ENCODE results near the gene ALKBH4.
"Not testable (repeated sequence)": the region's sequence is repeated elsewhere in the genome, so short reads cannot be mapped to it uniquely, and the experiment has no call there.

ALKBH4 gene

GRCh38 chr7:102479209-102479584, 14.5 kb upstream of the ALKBH4 start:
- not testable (repeated sequence) for FAIRE-seq; DNase-seq (ENCODE audit: insufficient read length, low spot score)

DNA sequence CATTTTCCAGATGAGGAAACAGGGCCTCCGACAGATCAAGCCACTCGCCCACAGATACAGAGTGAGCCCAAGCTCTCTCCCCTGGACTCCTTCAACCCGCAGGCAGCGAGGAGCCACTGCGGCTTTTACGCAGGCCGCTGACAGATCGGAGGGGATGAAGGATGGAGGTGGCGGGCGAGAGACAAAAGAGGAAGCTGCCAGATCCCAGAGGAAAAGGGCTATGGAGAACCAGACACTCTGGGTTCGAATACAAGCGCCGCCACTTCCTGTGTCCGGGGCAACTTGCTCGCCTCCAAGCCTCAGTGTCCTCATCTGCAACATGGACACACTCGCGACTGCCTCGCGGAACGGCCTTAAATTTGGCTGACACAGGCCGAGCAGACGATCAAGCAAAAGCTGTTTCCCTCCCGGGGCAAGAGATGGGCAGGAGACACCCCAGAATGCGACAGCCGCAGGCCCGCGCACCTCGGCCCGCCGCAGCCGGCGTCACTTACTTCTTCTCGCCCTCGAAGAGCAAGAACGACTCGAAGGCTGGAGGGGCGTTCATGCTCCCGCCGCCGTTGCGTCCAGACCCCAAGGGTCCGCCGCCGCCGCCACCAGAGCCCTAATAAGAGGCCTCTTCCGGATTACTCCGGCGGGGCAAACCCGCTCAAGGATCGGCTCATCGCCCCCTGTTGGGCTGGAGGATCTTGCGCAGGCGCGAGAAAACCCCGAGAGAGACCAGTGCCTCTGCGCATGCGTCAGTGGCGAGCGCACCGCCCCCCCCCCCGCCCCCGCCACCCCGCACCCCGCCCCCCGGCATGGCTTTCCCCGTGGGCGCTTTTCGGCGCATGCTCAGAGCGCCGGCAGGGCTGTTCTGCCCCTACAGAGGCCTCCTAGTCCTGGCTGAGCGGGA, 13.9 kb upstream of the ALKBH4 start, which contains the start of gene POLR2J:
POLR2J (minus strand) TSS at position 609 of the 895 bp plus-strand sequence; CDS start at position 547, 62 bp downstream.
- FAIRE-seq; DNase-seq (ENCODE audit: insufficient read length, low spot score): not testable (repeated sequence)

GRCh38 chr7:102474736-102475435, 10.2 kb upstream of the ALKBH4 start:
- DNase-seq (ENCODE audit: insufficient read length, low spot score); FAIRE-seq: not testable (repeated sequence)

GRCh38 chr7:102474116-102474515, 9.5 kb upstream of the ALKBH4 start:
- DNase-seq (ENCODE audit: insufficient read length, low spot score); FAIRE-seq: not testable (repeated sequence)

DNA sequence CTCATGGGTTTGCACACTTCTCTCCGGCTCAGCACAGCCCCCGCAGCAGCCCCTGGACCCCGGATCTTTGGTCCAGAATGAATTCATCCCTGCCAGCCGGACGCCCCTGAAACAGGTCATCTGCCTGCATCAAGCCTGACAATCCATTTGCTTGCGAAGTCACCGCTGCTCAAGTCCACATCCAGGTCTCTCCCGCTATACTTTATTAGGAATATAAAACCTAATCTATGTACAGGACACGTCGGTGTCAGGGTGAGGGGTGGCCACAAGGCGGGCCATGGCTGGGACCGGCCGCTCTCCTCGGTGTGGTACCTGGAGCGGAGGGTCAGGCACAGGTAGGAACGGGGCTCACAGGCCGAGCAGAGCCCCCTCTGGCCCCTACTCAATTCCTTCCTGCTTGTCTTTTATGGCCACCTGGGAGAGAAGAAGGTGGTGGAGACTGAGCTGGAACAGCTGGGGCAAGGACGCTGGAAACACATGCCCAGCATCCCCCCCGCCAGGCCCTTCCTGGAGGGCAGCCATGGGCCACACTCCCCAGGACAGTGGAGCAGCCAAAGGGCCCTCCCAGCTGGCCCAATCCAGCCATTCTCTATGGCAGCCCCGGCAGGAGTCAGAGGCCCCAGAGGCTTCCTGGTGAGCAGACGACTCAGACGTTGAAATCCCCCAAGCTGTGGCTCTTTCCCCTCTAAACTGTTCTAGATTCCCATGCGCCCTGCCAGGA, 8.8 kb upstream of the ALKBH4 start:
- DNase-seq (ENCODE audit: insufficient read length, low spot score), result no peak
- no peak for FAIRE-seq

DNA sequence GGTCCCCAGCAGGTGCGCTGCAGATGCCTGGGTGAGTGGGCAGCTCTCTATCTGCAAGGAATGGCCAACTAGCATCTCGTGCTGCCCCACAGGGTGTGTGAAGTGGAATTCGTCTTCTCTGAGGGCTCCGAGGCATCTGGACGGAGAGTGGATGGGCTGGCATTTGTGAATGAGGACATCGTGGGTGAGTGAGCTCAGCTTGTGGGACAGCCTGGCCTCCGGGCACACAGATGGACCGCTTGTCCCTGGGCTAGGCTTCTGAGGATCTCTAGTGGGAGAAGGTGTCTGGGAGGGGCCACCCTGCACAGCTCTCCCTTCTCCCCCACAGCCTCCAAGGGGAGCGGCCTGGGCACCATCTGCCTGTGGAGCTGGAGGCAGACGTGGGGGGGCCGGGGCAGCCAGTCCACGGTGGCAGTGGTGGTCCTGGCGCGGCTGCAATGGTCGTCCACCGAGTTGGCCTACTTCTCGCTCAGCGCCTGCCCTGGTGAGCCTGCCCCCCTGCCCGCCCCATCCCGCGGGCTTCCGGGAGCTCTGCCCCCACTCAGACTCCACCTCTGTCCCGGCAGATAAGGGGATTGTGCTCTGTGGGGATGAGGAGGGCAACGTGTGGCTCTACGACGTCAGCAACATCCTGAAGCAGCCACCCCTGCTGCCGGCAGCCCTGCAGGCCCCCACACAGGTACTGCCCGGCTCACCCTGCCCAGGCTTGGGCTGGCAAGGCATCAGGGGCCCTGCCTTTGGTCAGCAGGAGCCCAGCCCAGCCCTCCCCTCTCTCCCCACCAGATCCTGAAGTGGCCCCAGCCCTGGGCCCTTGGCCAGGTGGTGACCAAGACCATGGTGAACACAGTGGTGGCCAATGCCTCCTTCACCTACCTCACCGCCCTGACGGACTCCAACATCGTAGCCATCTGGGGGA, 7.7 kb upstream of the ALKBH4 start:
- DNase-seq (ENCODE audit: insufficient read length, low spot score) (no peak), FAIRE-seq (no peak)

GRCh38 chr7:102471791-102472125, 7.1 kb upstream of the ALKBH4 start:
- no peak for DNase-seq (ENCODE audit: insufficient read length, low spot score)
- FAIRE-seq, result no peak

DNA sequence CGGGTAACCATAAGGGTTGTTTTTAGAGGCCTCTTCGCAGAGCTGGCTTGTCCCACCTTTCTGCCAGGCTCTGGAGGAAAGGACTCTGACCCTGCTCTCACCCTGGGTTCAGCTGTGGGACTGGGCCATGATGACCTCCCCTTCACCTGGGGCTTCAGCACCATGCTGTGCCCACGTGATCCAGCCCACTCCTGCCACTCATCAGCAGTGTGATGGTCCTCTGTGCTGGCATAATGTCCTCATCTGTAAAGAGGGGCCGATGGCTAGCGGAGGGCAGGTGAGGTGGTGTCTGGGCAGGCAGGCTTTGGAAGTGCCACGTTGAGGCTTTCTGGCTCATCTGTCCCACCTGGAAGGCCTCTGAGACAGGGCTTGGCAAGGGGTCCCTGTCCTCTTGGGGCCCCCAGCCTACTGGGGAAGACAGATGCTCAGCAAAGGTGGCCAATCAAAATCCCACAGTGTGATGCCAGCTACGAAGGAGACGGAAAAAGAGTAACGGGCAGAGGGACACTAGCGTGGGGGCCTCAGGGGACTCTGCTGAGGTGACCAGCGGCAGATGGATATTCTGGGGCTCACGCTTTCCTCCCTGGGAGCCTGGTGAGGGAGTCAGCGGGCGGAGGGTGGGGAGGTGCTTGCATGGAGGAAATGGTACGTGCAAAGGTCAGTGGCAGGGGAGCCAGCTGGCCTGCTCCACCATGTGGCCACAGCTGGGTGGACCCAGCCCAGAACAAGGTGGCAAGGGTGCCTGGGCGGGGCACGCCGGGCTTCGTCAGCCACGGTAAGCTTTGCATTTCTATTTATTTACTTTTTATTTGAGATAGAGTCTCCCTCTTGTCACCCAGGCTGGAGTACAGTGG, 5.5 kb upstream of the ALKBH4 start:
- no peak for FAIRE-seq
- DNase-seq (ENCODE audit: insufficient read length, low spot score), result no peak

DNA sequence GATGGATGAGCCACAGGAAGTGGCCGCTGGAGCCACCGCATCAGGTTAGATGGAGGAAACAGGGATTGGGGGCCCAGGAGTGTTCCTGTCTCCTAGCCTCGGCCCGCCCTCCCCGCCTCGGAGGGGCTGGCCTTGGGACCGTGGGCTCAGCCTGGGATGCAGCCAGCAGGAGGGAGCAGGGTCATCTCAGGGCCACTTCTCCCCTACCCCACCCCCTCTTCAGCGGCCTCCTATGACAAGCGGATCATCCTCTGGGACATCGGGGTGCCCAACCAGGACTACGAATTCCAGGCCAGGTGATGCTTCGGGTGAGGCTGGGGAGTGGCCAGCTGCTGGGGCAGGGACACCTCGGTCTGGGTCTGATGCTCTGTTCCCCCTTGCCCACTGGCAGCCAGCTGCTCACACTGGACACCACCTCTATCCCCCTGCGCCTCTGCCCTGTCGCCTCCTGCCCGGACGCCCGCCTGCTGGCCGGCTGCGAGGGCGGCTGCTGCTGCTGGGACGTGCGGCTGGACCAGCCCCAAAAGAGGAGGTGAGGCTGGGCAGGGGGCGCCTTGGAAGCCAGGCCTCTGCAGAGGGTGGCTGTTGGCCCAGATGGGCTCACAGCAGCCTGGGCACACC, 4.8 kb upstream of the ALKBH4 start:
- DNase-seq (ENCODE audit: insufficient read length, low spot score) (no peak), FAIRE-seq (no peak)

DNA sequence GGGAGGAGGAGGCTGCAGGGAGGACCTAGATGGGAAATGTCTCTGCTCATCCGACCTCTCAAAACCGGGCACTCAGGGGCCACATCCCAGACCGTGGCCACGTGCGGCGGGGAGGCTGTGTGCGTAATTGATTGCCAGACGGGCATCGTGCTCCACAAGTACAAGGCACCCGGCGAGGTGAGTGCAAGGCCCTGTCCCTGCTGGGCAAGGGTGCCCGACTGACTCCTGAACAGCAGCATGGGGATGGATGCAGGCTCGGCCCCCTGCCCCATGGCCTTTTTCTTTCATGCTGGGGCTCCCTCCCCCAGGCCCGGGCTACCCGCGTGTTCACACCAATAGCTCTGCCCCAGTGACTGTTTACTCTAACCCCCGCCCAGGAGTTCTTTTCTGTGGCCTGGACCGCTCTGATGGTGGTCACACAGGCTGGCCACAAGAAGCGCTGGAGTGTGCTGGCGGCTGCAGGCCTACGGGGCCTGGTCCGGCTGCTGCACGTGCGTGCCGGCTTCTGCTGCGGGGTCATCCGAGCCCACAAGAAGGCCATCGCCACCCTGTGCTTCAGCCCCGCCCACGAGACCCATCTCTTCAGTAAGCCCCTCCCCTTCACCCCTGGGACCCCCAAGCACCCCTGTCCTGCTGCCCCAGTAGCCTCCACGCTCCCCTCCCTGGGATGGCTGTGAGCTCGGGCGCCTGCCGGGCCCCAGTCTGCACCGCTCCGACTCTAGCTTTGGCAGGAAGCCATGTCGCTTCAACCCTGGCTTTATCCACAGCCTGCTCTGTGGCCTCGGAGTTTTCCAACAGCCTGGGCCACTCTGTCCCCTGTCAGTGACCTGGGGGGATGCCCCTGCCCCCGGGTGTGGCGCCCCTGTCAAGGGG, 4.1 kb upstream of the ALKBH4 start:
- DNase-seq (ENCODE audit: insufficient read length, low spot score), result no peak
- FAIRE-seq, result no peak

DNA sequence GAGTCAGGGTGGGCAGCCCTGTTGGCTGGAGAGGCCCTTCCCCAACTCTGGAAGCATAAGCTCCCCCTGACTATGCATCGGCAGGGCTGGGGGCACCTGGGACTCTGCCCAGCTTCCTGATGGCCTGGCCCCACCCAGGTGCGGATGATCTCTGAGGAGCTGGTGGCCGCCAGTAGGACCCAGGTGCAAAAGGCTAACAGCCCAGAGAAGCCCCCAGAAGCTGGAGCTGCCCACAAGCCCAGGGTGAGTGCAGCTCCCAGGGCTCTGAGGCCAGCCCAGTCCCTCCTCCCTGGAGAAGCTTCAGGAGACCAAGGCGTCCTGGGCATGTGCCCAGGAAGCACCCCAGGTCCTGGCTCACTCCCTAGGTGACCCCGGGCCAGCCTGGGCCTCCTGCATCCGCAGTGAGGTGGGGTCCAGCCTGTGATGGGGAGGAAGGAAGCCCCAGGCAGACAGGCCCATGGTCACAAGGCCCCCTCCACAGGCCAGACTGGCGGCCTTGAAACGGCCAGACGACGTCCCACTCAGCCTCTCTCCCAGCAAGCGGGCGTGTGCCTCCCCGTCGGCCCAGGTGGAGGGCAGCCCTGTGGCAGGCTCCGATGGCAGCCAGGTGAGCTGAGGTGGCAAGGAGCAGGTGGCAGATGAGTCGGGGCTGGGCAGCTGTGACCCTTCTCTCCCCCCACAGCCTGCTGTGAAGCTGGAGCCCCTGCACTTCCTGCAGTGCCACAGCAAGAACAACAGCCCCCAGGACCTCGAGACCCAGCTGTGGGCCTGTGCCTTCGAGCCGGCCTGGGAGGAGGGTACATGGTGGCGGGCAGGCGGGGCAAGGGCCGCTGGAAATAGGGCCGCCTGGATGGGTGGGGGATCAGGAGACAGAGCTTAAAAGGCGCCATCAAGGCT, 3.2 kb upstream of the ALKBH4 start:
- no peak for FAIRE-seq
- no peak for DNase-seq (ENCODE audit: insufficient read length, low spot score)

- no peak for DNase-seq (ENCODE audit: insufficient read length, low spot score)
- no peak for FAIRE-seq
Measured at GRCh38 chr7:102466097-102466496, 1.4 kb upstream of the ALKBH4 start.

- DNase-seq (ENCODE audit: insufficient read length, low spot score) (no peak), FAIRE-seq (no peak)
Measured at GRCh38 chr7:102463841-102464576, 654 bp downstream of the ALKBH4 start.

- no peak for DNase-seq (ENCODE audit: insufficient read length, low spot score)
- no peak for FAIRE-seq
Measured at GRCh38 chr7:102460467-102460866, 4.2 kb downstream of the ALKBH4 start.

GRCh38 chr7:102459221-102459844, 5.3 kb downstream of the ALKBH4 start:
- DNase-seq (ENCODE audit: insufficient read length, low spot score) (no peak), FAIRE-seq (no peak)
